IMR-90 (cell line): ENCODE data around the gene CYGB. TPM values are rescaled to one million over a fixed set of nuclear protein-coding genes. Genes with fewer than 3 reads are reported as not detected.

Experiments used
- ATAC-seq: fragments of 200-7000 bp; cut with Tn5 transposase; 2 replicates; pipeline ENCODE4 v1.9.1; 2020; ENCODE audit warnings: low read depth, mild to moderate bottlenecking, moderate library complexity
- BruUV-seq: library from RNA; stranded (reverse); fragments of 400-500 nt; replicated peaks from 2 replicates; lab custom pipeline; 2021; lab: Mats Ljungman, UMichigan
- CTCF ChIA-PET: fragments of 300-600 bp; formaldehyde crosslinking; extraction: SDS; loops from one replicate; lab custom pipeline; 2021; ENCODE audit warnings: antibody characterized with exemption; lab: Yijun Ruan, JAX
- POLR2A ChIA-PET: fragments of 300-600 bp; sonication (Branson Sonifier 250); formaldehyde crosslinking; loops from one replicate; lab custom pipeline; 2022; ENCODE audit warnings: antibody characterized with exemption; ENCODE audit not compliant: unreplicated experiment; lab: Charles Lee
- DNase-seq: peaks from one replicate; pipeline ENCODE4 v3.0.0; 2013
- H2AFZ ChIP-seq: replicated peaks from 2 replicates; pipeline ENCODE3; 2013; ENCODE audit warnings: low read length, mild to moderate bottlenecking; ENCODE audit not compliant: poor library complexity
- H2AK5ac ChIP-seq: 2 replicates; pipeline ENCODE4 v1.6.1; 2013; ENCODE audit warnings: low read depth, low read length, inconsistent platforms
- H2AK9ac ChIP-seq: replicated peaks from 2 replicates; pipeline ENCODE3; 2013; ENCODE audit warnings: mild to moderate bottlenecking, low read depth, low read length, moderate library complexity; ENCODE audit not compliant: poor library complexity
- H2BK120ac ChIP-seq: 2 replicates; pipeline ENCODE4 v1.6.1; 2013; ENCODE audit warnings: low read depth, low read length, inconsistent platforms
- H2BK15ac ChIP-seq: 3 replicates; pipeline ENCODE4 v1.6.1; 2013; ENCODE audit warnings: low read depth, low read length, inconsistent platforms
- H2BK20ac ChIP-seq: 2 replicates; pipeline ENCODE4 v1.6.1; 2013; ENCODE audit warnings: low read depth, mild to moderate bottlenecking, inconsistent platforms, low read length, moderate library complexity
- H2BK5ac ChIP-seq: 2 replicates; pipeline ENCODE4 v1.6.1; 2013; ENCODE audit warnings: mild to moderate bottlenecking, low read depth, low read length, inconsistent platforms; ENCODE audit not compliant: poor library complexity, severe bottlenecking
- H3K14ac ChIP-seq: replicated peaks from 2 replicates; pipeline ENCODE4 v1.6.1; 2013; ENCODE audit warnings: low read depth, low read length, inconsistent platforms
- H3K18ac ChIP-seq: 2 replicates; pipeline ENCODE4 v1.6.1; 2013; ENCODE audit warnings: low read depth, low read length, control low read depth
- H3K23ac ChIP-seq: 2 replicates; pipeline ENCODE4 v1.6.1; 2013; ENCODE audit warnings: low read depth, low read length, inconsistent platforms
- H3K27ac ChIP-seq: 2 replicates; pipeline ENCODE4 v1.5.1; 2013; ENCODE audit warnings: mild to moderate bottlenecking, control low read depth, low read length; ENCODE audit not compliant: insufficient read depth
- H3K27me3 ChIP-seq: 2 replicates; pipeline ENCODE4 v1.6.1; 2013; ENCODE audit warnings: low read length; ENCODE audit not compliant: control insufficient read depth, insufficient read depth
- H3K36me3 ChIP-seq: 2 replicates; pipeline ENCODE4 v1.6.1; 2013; ENCODE audit warnings: low read length, mixed read lengths; ENCODE audit not compliant: control insufficient read depth, insufficient read depth
- H3K4ac ChIP-seq: 2 replicates; pipeline ENCODE4 v1.6.1; 2013; ENCODE audit warnings: low read depth, low read length, inconsistent platforms
- H3K4me1 ChIP-seq: 2 replicates; pipeline ENCODE4 v1.6.1; 2013; ENCODE audit warnings: low read length, mixed read lengths; ENCODE audit not compliant: control insufficient read depth, insufficient read depth
- H3K4me2 ChIP-seq: 2 replicates; pipeline ENCODE4 v1.6.1; 2013; ENCODE audit warnings: low read depth, mild to moderate bottlenecking, control low read depth, low read length, moderate library complexity
- H3K4me3 ChIP-seq: 2 replicates; pipeline ENCODE4 v1.5.1; 2013; ENCODE audit warnings: low read depth, mild to moderate bottlenecking, control low read depth, low read length, moderate library complexity; ENCODE audit not compliant: insufficient read depth
- H3K56ac ChIP-seq: 2 replicates; pipeline ENCODE4 v1.6.1; 2013; ENCODE audit warnings: low read length, inconsistent platforms; ENCODE audit not compliant: insufficient read depth; ENCODE audit errors: extremely low read depth
- H3K79me1 ChIP-seq, 2 experiments: 2 replicates each; pipeline ENCODE4 v1.6.1; 2013; ENCODE audit warnings: low read length in 2 of 2, inconsistent platforms in 1 of 2, low read depth in 1 of 2
- H3K9ac ChIP-seq: 2 replicates; pipeline ENCODE4 v1.6.1; 2013; ENCODE audit warnings: low read depth, low read length, control low read depth
- H3K9me1 ChIP-seq: 2 replicates; pipeline ENCODE4 v1.6.1; 2013; ENCODE audit warnings: low read length, inconsistent platforms; ENCODE audit not compliant: insufficient read depth
- H3K9me3 ChIP-seq: 2 replicates; pipeline ENCODE4 v1.6.1; 2013; ENCODE audit warnings: low read length; ENCODE audit not compliant: control insufficient read depth, insufficient read depth
- H4K20me1 ChIP-seq: 2 replicates; pipeline ENCODE4 v1.6.1; 2013; ENCODE audit warnings: low read length, inconsistent platforms; ENCODE audit not compliant: insufficient read depth
- H4K5ac ChIP-seq: 2 replicates; pipeline ENCODE4 v1.6.1; 2013; ENCODE audit warnings: mild to moderate bottlenecking, low read depth, low read length, control low read depth
- H4K8ac ChIP-seq, 2 experiments: 2 replicates each; pipeline ENCODE4 v1.6.1; 2013; ENCODE audit warnings: low read depth in 2 of 2, low read length in 2 of 2, control low read depth in 1 of 2, inconsistent platforms in 1 of 2
- H4K91ac ChIP-seq: 2 replicates; pipeline ENCODE4 v1.6.1; 2013; ENCODE audit warnings: low read depth, low read length, inconsistent platforms; ENCODE audit not compliant: insufficient read depth
- CEBPB ChIP-seq: IDR thresholded peaks from 2 replicates; pipeline ENCODE4 v1.6.1; 2012; ENCODE audit warnings: low read depth, low read length, improper control_type of control experiment
- CHD1 ChIP-seq: IDR thresholded peaks from 2 replicates; pipeline ENCODE4 v1.6.1; 2012; ENCODE audit warnings: low read depth, low read length, improper control_type of control experiment
- CTCF ChIP-seq: conservative IDR thresholded peaks from 2 replicates; pipeline ENCODE4 v1.5.1; 2012; ENCODE audit warnings: mild to moderate bottlenecking, low read depth, low read length, improper control_type of control experiment
- ELK1 ChIP-seq: fragments of 150-350 bp; IDR thresholded peaks from 2 replicates; pipeline ENCODE4 v1.6.1; 2016; ENCODE audit warnings: low read depth, mild to moderate bottlenecking, low read length, moderate library complexity, borderline replicate concordance
- FOS ChIP-seq: fragments of 150-350 bp; IDR thresholded peaks from 2 replicates; pipeline ENCODE4 v1.6.1; 2016; ENCODE audit warnings: low read depth, low read length
- MAFK ChIP-seq: IDR thresholded peaks from 2 replicates; pipeline ENCODE4 v1.6.1; 2012; ENCODE audit warnings: low read depth, low read length, improper control_type of control experiment
- MAZ ChIP-seq: IDR thresholded peaks from 2 replicates; pipeline ENCODE4 v1.6.1; 2012; ENCODE audit warnings: low read depth, mild to moderate bottlenecking, low read length, improper control_type of control experiment, moderate library complexity, borderline replicate concordance
- NFE2L2 ChIP-seq: fragments of 150-350 bp; IDR thresholded peaks from 2 replicates; pipeline ENCODE4 v1.6.1; 2016; ENCODE audit warnings: low read depth, mild to moderate bottlenecking, low read length
- POLR2A ChIP-seq: IDR thresholded peaks from 2 replicates; pipeline ENCODE4 v1.6.1; 2012; ENCODE audit warnings: mild to moderate bottlenecking, low read depth, low read length
- RAD21 ChIP-seq: IDR thresholded peaks from 2 replicates; pipeline ENCODE4 v1.6.1; 2012; ENCODE audit warnings: low read length, improper control_type of control experiment
- RCOR1 ChIP-seq: IDR thresholded peaks from 2 replicates; pipeline ENCODE4 v1.6.1; 2012; ENCODE audit warnings: mild to moderate bottlenecking, low read length, improper control_type of control experiment; ENCODE audit not compliant: insufficient replicate concordance
- RFX5 ChIP-seq: IDR thresholded peaks from 2 replicates; pipeline ENCODE4 v1.8.0; 2012; ENCODE audit warnings: low read depth, mild to moderate bottlenecking, low read length, moderate library complexity
- SMC3 ChIP-seq: fragments of 150-350 bp; IDR thresholded peaks from 2 replicates; pipeline ENCODE4 v1.6.1; 2016; ENCODE audit warnings: low read depth, mild to moderate bottlenecking, antibody characterized with exemption, low read length, moderate library complexity
- USF2 ChIP-seq: fragments of 150-350 bp; IDR thresholded peaks from 2 replicates; pipeline ENCODE4 v1.6.1; 2017; ENCODE audit warnings: mild to moderate bottlenecking, antibody characterized with exemption, low read length, low read depth
- WGBS, 2 experiments: methylation state at CpG; one replicate each; pipeline versions ENCODE4 v1.1.5 to v1.1.7; 2013; ENCODE audit warnings: missing lambda C conversion rate in 2 of 2; ENCODE audit not compliant: insufficient read length in 1 of 2; ENCODE audit errors: extremely low coverage in 2 of 2; 5-methylcytosine and 5-hydroxymethylcytosine counted together
- dilution Hi-C: fragments of 300-500 bp; cut with HindIII; formaldehyde crosslinking; loops from one replicate; pipeline ENCODE4 v1.14.3; 2018; ENCODE audit warnings: low sequenced_read_pairs; ENCODE audit not compliant: unreplicated experiment
- in situ Hi-C: fragments of 300-500 bp; cut with MboI; formaldehyde crosslinking; loops from 3 replicates; pipeline ENCODE4 v1.14.3; 2019; ENCODE audit warnings: low sequenced_read_pairs, inconsistent platforms, mixed read lengths
- intact Hi-C: fragments of 100-400 bp; cut with micrococcal nuclease; formaldehyde crosslinking; loops from 2 replicates; pipeline ENCODE4 v1.10.0; 2022
- polyA plus RNA-seq, 3 experiments: library from polyadenylated mRNA; depleted of rRNA; stranded (reverse); fragments of >200 nt; gene quantifications; 2 replicates each; pipeline ENCODE4 v1.2.3, GENCODE V29; 2012; ENCODE audit warnings: low replicate concordance in 1 of 3
- total RNA-seq: library from RNA; depleted of rRNA; stranded (reverse); fragments of >200 nt; gene quantifications from 2 replicates; pipeline ENCODE4 v1.2.3, GENCODE V29; 2012

Gene CYGB
- total and polyA plus RNA-seq, 2 of the 4 experiments (the other 2 are of a cell fraction), result 1.3 to 2.9 TPM

- peaks cover 0 to 23% of the 10 kb centered on the region in 2 experiments; a peak in 1 of 4 replicates for H3K79me1 ChIP-seq
- H3K4me1 ChIP-seq, result peaks cover 40% of the 10 kb centered on the region
- peaks cover 7% of the 10 kb centered on the region; the same call in 1 of the 2 replicates for H3K36me3 ChIP-seq
- H3K56ac ChIP-seq, result no peak overlapping the region
- H2AK9ac ChIP-seq, result peak overlapping the region; percentile 57
- WGBS, 2 experiments, result 95% methylated on average over 4 of the region's 8 CpGs; no CpG with 5 or more reads in 1 of the 2 experiments
- in situ Hi-C loops (no loop called here), intact Hi-C loops (loop anchor here (10.0 kb wide), 1 partner anchor 533 kb away; no protein-coding TSS in a partner anchor), dilution Hi-C loops (no loop called here)
- no peak overlapping the region for H4K5ac ChIP-seq
- CTCF ChIA-PET, result no interaction called here
- peak overlapping the region; percentile 56 for H3K4ac ChIP-seq
- no peak overlapping the region for H3K14ac ChIP-seq
- H2BK5ac ChIP-seq, result no peak overlapping the region
- no peak overlapping the region for H3K4me2 ChIP-seq
- no peak overlapping the region for H3K23ac ChIP-seq
- H4K8ac ChIP-seq, result no peak overlapping the region
- H3K9me1 ChIP-seq, result peaks cover 24% of the 10 kb centered on the region
- no peak overlapping the region for H2BK20ac ChIP-seq
- H2AFZ ChIP-seq, result no peak overlapping the region
- H2BK15ac ChIP-seq, result 0 out of 3 replicates have a peak overlapping the region, but pooled peaks have one; percentile 49
- H4K91ac ChIP-seq, result no peak overlapping the region
- no TSS peak for BruUV-seq
- H3K4me3 ChIP-seq, result no peak overlapping the region
- H2BK120ac ChIP-seq, result peak overlapping the region; percentile 56; the same call in 1 of the 2 replicates
- no peak overlapping the region for H3K9ac ChIP-seq
- H4K20me1 ChIP-seq, result 0 out of 2 replicates have a peak, but pooled peaks cover 2% of the 10 kb centered on the region
- peak; percentile 17 for DNase-seq
- no peak overlapping the region for H3K27ac ChIP-seq
- no peaks in the 10 kb centered on the region for H3K27me3 ChIP-seq
- POLR2A ChIA-PET, result no interaction called here
- 0 out of 2 replicates have a peak overlapping the region, but pooled peaks have one; percentile 20 for H2AK5ac ChIP-seq
- ATAC-seq, result no peak
- no peak for TF ChIP-seq POLR2A
- TF ChIP-seq CHD1, result no peak
- TF ChIP-seq ELK1, result no peak
- TF ChIP-seq RCOR1, result no peak
- TF ChIP-seq MAFK, result no peak
- no peak for TF ChIP-seq CEBPB
- no peak for TF ChIP-seq USF2
- TF ChIP-seq RFX5, result no peak
- TF ChIP-seq SMC3, result no peak
- no peak for TF ChIP-seq RAD21
- no peak for TF ChIP-seq FOS
- no peak for TF ChIP-seq NFE2L2
- TF ChIP-seq MAZ, result no peak
- no peak for TF ChIP-seq CTCF
- no peak overlapping the region for H3K18ac ChIP-seq
- no peaks in the 10 kb centered on the region for H3K9me3 ChIP-seq
These were observed 5.3 kb downstream of the CYGB start for GRCh38 chr17:76532072-76532651.
